HCT116 (cell line): ENCODE results near the gene CSH2. TPM values are rescaled to one million over a fixed set of nuclear protein-coding genes. Genes with fewer than 3 reads are reported as not detected.
A peak's percentile ranks its signal among the peaks of the same experiment; 100 is the strongest.

Experiments used
- ATAC-seq: fragments of 200-7000 bp; cut with Tn5 transposase; 2 replicates; pipeline ENCODE4 v1.9.1; 2020; ENCODE audit warnings: mild to moderate bottlenecking, moderate library complexity
- BruUV-seq: library from RNA; stranded (reverse); fragments of 400-500 nt; replicated peaks from 2 replicates; lab custom pipeline; 2021; lab: Mats Ljungman, UMichigan
- CTCF ChIA-PET: fragments of 300-600 bp; sonication (Branson Sonifier 250); formaldehyde crosslinking; loops from one replicate; lab custom pipeline; 2021; ENCODE audit warnings: antibody characterized with exemption; lab: Charles Lee
- POLR2A ChIA-PET: fragments of 300-600, 350-600 bp; sonication (Branson Sonifier 250); formaldehyde crosslinking; loops from one replicate; lab custom pipeline; 2021; ENCODE audit warnings: antibody characterized with exemption; lab: Charles Lee
- RAD21 ChIA-PET, 2 experiments: fragments of 300-600 bp; sonication (Branson Sonifier 250); formaldehyde crosslinking; loops; one replicate each; lab custom pipeline; 2023; ENCODE audit warnings: low total read pairs in 2 of 2; ENCODE audit not compliant: uncharacterized antibody in 2 of 2, unreplicated experiment in 2 of 2, low non-redundant PET in 1 of 2; lab: Charles Lee
- DNase-seq: peaks from one replicate; pipeline ENCODE4 v3.0.0-alpha.2; 2010; ENCODE audit warnings: low read depth, low spot score
- H2AFZ ChIP-seq: fragments of 200-600 bp; shearing (Covaris generic), sonication (generic); 2 replicates; pipeline ENCODE4 v1.6.1; 2017; ENCODE audit warnings: low read depth, mixed run types, mixed read lengths, antibody characterized with exemption, low read length; ENCODE audit not compliant: poor library complexity, severe bottlenecking
- H3K27ac ChIP-seq: 2 replicates; pipeline ENCODE4 v1.5.1; 2012; ENCODE audit warnings: low read depth, low read length
- H3K27me3 ChIP-seq: fragments of 200-600 bp; sonication (generic); 2 replicates; pipeline ENCODE4 v1.6.1; 2016; ENCODE audit warnings: mixed run types, low read length, mixed read lengths; ENCODE audit not compliant: insufficient read depth
- H3K36me3 ChIP-seq, 2 experiments: fragments of 200-500 bp in 1 of 2; fragments of 200-600 bp in 1 of 2; sonication (Bioruptor generic) in 1 of 2; sonication (generic) in 1 of 2; 2 replicates each; pipeline versions ENCODE4 v1.5.1 to v1.6.1; 2014 to 2016; ENCODE audit warnings: low read length in 2 of 2, inconsistent platforms in 1 of 2, mixed read lengths in 1 of 2, mixed run types in 1 of 2; ENCODE audit not compliant: insufficient read depth in 2 of 2, control insufficient read depth in 1 of 2
- H3K4me1 ChIP-seq, 2 experiments: fragments of 200-600 bp in 1 of 2; sonication (generic) in 1 of 2; 2 replicates each; pipeline versions ENCODE4 v1.5.1 to v1.6.1; 2012 to 2017; ENCODE audit warnings: low read length in 2 of 2, inconsistent platforms in 1 of 2, mild to moderate bottlenecking in 1 of 2, mixed read lengths in 1 of 2, mixed run types in 1 of 2, moderate library complexity in 1 of 2; ENCODE audit not compliant: insufficient read depth in 2 of 2, control insufficient read depth in 1 of 2
- H3K4me2 ChIP-seq: fragments of 200-600 bp; sonication (generic); 2 replicates; pipeline ENCODE4 v1.6.1; 2017; ENCODE audit warnings: mixed run types, low read length, mixed read lengths
- H3K4me3 ChIP-seq, 2 experiments: fragments of 200-600 bp in 1 of 2; sonication (generic) in 1 of 2; replicated peaks in 1 of 2; 2 replicates each; pipeline ENCODE4 v1.5.1; 2011 to 2016; ENCODE audit warnings: low read length in 2 of 2, control low read depth in 1 of 2, low read depth in 1 of 2, mild to moderate bottlenecking in 1 of 2, mixed read lengths in 1 of 2, mixed run types in 1 of 2
- H3K79me2 ChIP-seq: fragments of 200-600 bp; sonication (generic); 2 replicates; pipeline ENCODE4 v1.6.1; 2017; ENCODE audit warnings: mild to moderate bottlenecking, mixed run types, low read length, moderate library complexity, mixed read lengths; ENCODE audit not compliant: insufficient read depth
- H3K9ac ChIP-seq: fragments of 200-600 bp; sonication (generic); 2 replicates; pipeline ENCODE4 v1.6.1; 2016; ENCODE audit warnings: low read length, mixed read lengths
- H3K9me2 ChIP-seq: fragments of 200-600 bp; sonication (generic), shearing (Covaris generic); 2 replicates; pipeline ENCODE4 v1.6.1; 2017; ENCODE audit warnings: mixed run types, mild to moderate bottlenecking, moderate library complexity; ENCODE audit not compliant: insufficient read depth
- H3K9me3 ChIP-seq, 2 experiments: fragments of 200-500 bp in 1 of 2; fragments of 200-600 bp in 1 of 2; sonication (Bioruptor generic) in 1 of 2; sonication (generic) in 1 of 2; 2 replicates each; pipeline ENCODE4 v1.6.1; 2014 to 2017; ENCODE audit warnings: low read length in 2 of 2, mixed read lengths in 2 of 2, inconsistent platforms in 1 of 2, low read depth in 1 of 2, mild to moderate bottlenecking in 1 of 2, mixed run types in 1 of 2, moderate library complexity in 1 of 2; ENCODE audit not compliant: control insufficient read depth in 1 of 2, insufficient read depth in 1 of 2
- H4K20me1 ChIP-seq: fragments of 200-600 bp; sonication (generic), shearing (Covaris generic); 2 replicates; pipeline ENCODE4 v1.6.1; 2017; ENCODE audit warnings: mixed run types, mild to moderate bottlenecking, moderate library complexity; ENCODE audit not compliant: insufficient read depth
- ATF3 ChIP-seq: IDR thresholded peaks from 2 replicates; pipeline ENCODE4 v1.6.1; 2012
- CBX3 ChIP-seq: IDR thresholded peaks from 2 replicates; pipeline ENCODE4 v1.6.1; 2012; ENCODE audit warnings: low read depth
- CEBPB ChIP-seq: IDR thresholded peaks from 2 replicates; pipeline ENCODE4 v1.6.1; 2012; ENCODE audit warnings: low read depth
- CTCF ChIP-seq, 3 experiments: fragments of 200-600 bp in 1 of 3; sonication (generic) in 1 of 3; IDR thresholded peaks in 2 of 3; conservative IDR thresholded peaks in 1 of 3; 2 replicates each; pipeline ENCODE4 v1.5.1; 2012 to 2017; ENCODE audit warnings: low read depth in 2 of 3, low read length in 2 of 3, antibody characterized with exemption in 1 of 3, borderline replicate concordance in 1 of 3, control low read depth in 1 of 3, mild to moderate bottlenecking in 1 of 3, mixed read lengths in 1 of 3, mixed run types in 1 of 3, moderate library complexity in 1 of 3; ENCODE audit not compliant: insufficient read depth in 1 of 3
- ELF1 ChIP-seq: IDR thresholded peaks from 2 replicates; pipeline ENCODE4 v1.6.1; 2012; ENCODE audit warnings: low read depth, borderline replicate concordance
- EZH2 ChIP-seq: fragments of 200-600 bp; sonication (generic); IDR thresholded peaks from 2 replicates; pipeline ENCODE4 v1.6.1; 2017; ENCODE audit warnings: antibody characterized with exemption, mixed run types
- EZH2phosphoT487 ChIP-seq: fragments of 200-600 bp; IDR thresholded peaks from 2 replicates; pipeline ENCODE4 v1.6.1; 2018; ENCODE audit warnings: antibody characterized with exemption, borderline replicate concordance
- FOSL1 ChIP-seq: IDR thresholded peaks from 2 replicates; pipeline ENCODE4 v1.6.1; 2012; ENCODE audit warnings: low read depth
- MAX ChIP-seq: IDR thresholded peaks from 2 replicates; pipeline ENCODE4 v1.6.1; 2012
- SIN3A ChIP-seq: IDR thresholded peaks from 2 replicates; pipeline ENCODE4 v1.6.1; 2012; ENCODE audit warnings: low read depth
- SP1 ChIP-seq: IDR thresholded peaks from 2 replicates; pipeline ENCODE4 v1.6.1; 2012; ENCODE audit warnings: low read depth
- SRF ChIP-seq: IDR thresholded peaks from 2 replicates; pipeline ENCODE4 v1.6.1; 2012; ENCODE audit warnings: low read depth
- YY1 ChIP-seq: IDR thresholded peaks from 2 replicates; pipeline ENCODE4 v1.6.1; 2011; ENCODE audit warnings: low read length, low read depth, moderate library complexity, mild to moderate bottlenecking; ENCODE audit not compliant: insufficient replicate concordance; ENCODE audit errors: extremely low read depth
- ZBTB33 ChIP-seq: IDR thresholded peaks from 2 replicates; pipeline ENCODE4 v1.6.1; 2011; ENCODE audit warnings: mild to moderate bottlenecking, low read length, moderate library complexity; ENCODE audit not compliant: insufficient replicate concordance; ENCODE audit errors: extremely low read depth
- ZFX ChIP-seq: fragments of 450-650 bp; IDR thresholded peaks from 2 replicates; pipeline ENCODE4 v1.6.1; 2017
- ZNF274 ChIP-seq: fragments of 200-500 bp; sonication (Bioruptor generic); IDR thresholded peaks from 2 replicates; pipeline ENCODE4 v1.6.1; 2014; ENCODE audit warnings: mild to moderate bottlenecking, low read depth, low read length, inconsistent platforms
- intact Hi-C: fragments of 100-400 bp; cut with micrococcal nuclease; formaldehyde crosslinking; loops from 2 replicates; pipeline ENCODE4 v1.10.0; 2022
- total RNA-seq: library from RNA; stranded (reverse); gene quantifications from one replicate; pipeline ENCODE4 v1.2.1, GENCODE V29; 2021; ENCODE audit not compliant: unreplicated experiment

Gene CSH2
- total RNA-seq, 1 experiment from 2014 or later: not detected

- TF ChIP-seq YY1: no peak
- TF ChIP-seq, all 23 proteins: peak for 0
These were observed 31.9 kb downstream of the CSH2 start (continued) for GRCh38 chr17:63841350-63842172.

- H3K9me3 ChIP-seq: no peaks in the 10 kb centered on the region
- H3K27me3 ChIP-seq: no peaks in the 10 kb centered on the region
- ATAC-seq (no peak), DNase-seq (no peak)
- peak overlapping the region; percentile 98 for H3K9ac ChIP-seq
- TF ChIP-seq FOSL1: no peak
- no peak for TF ChIP-seq CBX3
- TF ChIP-seq EZH2phosphoT487: no peak
- no peak for TF ChIP-seq CEBPB
- no peak for TF ChIP-seq SRF
- TF ChIP-seq ZBTB33: no peak
- no peak for TF ChIP-seq SIN3A
- TF ChIP-seq ZNF274: no peak
- no peak for TF ChIP-seq MAX
- no peak for TF ChIP-seq ATF3
- TF ChIP-seq EZH2: no peak
- TF ChIP-seq SP1: no peak
- TF ChIP-seq ELF1: no peak
- TF ChIP-seq CTCF (IDR thresholded peaks at IDR 0.05 in 2 of 3, conservative IDR thresholded peaks at IDR 0.05 in 1 of 3; ENCODE audit: borderline replicate concordance in 1 of 3, insufficient read depth in 1 of 3, low read depth in 2 of 3, low read length in 2 of 3): no peak
- TF ChIP-seq ZFX: no peak
- H3K4me1 ChIP-seq: peaks cover 40 to 46% of the 10 kb centered on the region in 2 experiments
- H4K20me1 ChIP-seq: no peaks in the 10 kb centered on the region
- intact Hi-C loops: loop anchor here (5.0 kb wide), 1 partner anchor 218 kb away; the partner anchor contains the start of gene MAP3K3
- H3K27ac ChIP-seq: peak overlapping the region; percentile 96
- H3K9me2 ChIP-seq: no peaks in the 10 kb centered on the region
- H3K36me3 ChIP-seq: peaks cover 9 to 18% of the 10 kb centered on the region in 2 experiments; a peak in 3 of 4 replicates
- H3K4me2 ChIP-seq: peak overlapping the region; percentile 89
- H3K79me2 ChIP-seq: peaks cover 60% of the 10 kb centered on the region
- RAD21 ChIA-PET: no interaction called here
- CTCF ChIA-PET: interaction anchor here (1.3 to 1.9 kb wide), 2 partner anchors 8 to 25 kb away, joined by 6 to 7 read pairs; no protein-coding TSS in a partner anchor
- peak overlapping the region; percentile 92 to 95 for H3K4me3 ChIP-seq
- POLR2A ChIA-PET: interaction anchor here (1.2 kb wide), 1 partner anchor 10 kb away, joined by 3 read pairs; no protein-coding TSS in a partner anchor
- H2AFZ ChIP-seq: no peak overlapping the region
- BruUV-seq: no TSS peak
These were observed 32.7 kb downstream of the CSH2 start for GRCh38 chr17:63840591-63841349.
